IMR-90 (cell line): ENCODE data around the gene NSA2.

Source experiments
- CEBPB ChIP-seq: IDR thresholded peaks from 2 replicates; pipeline ENCODE4 v1.6.1; 2012; ENCODE audit warnings: low read depth, low read length, improper control_type of control experiment
- CTCF ChIP-seq: conservative IDR thresholded peaks from 2 replicates; pipeline ENCODE4 v1.5.1; 2012; ENCODE audit warnings: mild to moderate bottlenecking, low read depth, low read length, improper control_type of control experiment
- ELK1 ChIP-seq: fragments of 150-350 bp; IDR thresholded peaks from 2 replicates; pipeline ENCODE4 v1.6.1; 2016; ENCODE audit warnings: low read depth, mild to moderate bottlenecking, low read length, moderate library complexity, borderline replicate concordance
- POLR2A ChIP-seq: IDR thresholded peaks from 2 replicates; pipeline ENCODE4 v1.6.1; 2012; ENCODE audit warnings: mild to moderate bottlenecking, low read depth, low read length
- SMC3 ChIP-seq: fragments of 150-350 bp; IDR thresholded peaks from 2 replicates; pipeline ENCODE4 v1.6.1; 2016; ENCODE audit warnings: low read depth, mild to moderate bottlenecking, antibody characterized with exemption, low read length, moderate library complexity

GRCh38 chr5:74829413-74829812, 62.4 kb downstream of the NSA2 start:
- TF ChIP-seq CTCF (no peak), POLR2A (no peak), ELK1 (no peak), CEBPB (peak; percentile 77), SMC3 (no peak)
